Astrocyte of the spinal cord (primary cell): Measurements from ENCODE around the gene HSPA14.
"Not testable (repeated sequence)": the region's sequence is repeated elsewhere in the genome, so short reads cannot be mapped to it uniquely, and the experiment has no call there.

ENCODE experiments used
- DNase-seq: peaks from one replicate; pipeline ENCODE4 v3.0.0; 2011; ENCODE audit warnings: low read depth, low spot score
- H3K4me3 ChIP-seq: 2 replicates; pipeline ENCODE4 v1.5.1; 2011; ENCODE audit warnings: low read depth, mild to moderate bottlenecking, low read length, moderate library complexity
- CTCF ChIP-seq: IDR thresholded peaks from 2 replicates; pipeline ENCODE4 v1.5.1; 2012; ENCODE audit warnings: low read depth, mild to moderate bottlenecking, low read length, inconsistent platforms
- in situ Hi-C: cut with HindIII; loops from 2 replicates; pipeline ENCODE4 v1.10.0; 2017; ENCODE audit warnings: low sequenced_read_pairs

HSPA14 gene

GRCh38 chr10:14906765-14907164, 68.7 kb downstream of the HSPA14 start:
- no peak overlapping the region for H3K4me3 ChIP-seq
- no peak for TF ChIP-seq CTCF
- in situ Hi-C loops = no loop called here
- no peak for DNase-seq

- DNase-seq, in situ Hi-C loops, H3K4me3 ChIP-seq: not testable (repeated sequence)
These were observed 69.5 kb downstream of the HSPA14 start for GRCh38 chr10:14907591-14907990.

- in situ Hi-C loops = no loop called here
- no peak for DNase-seq
- TF ChIP-seq CTCF = no peak
- no peak overlapping the region for H3K4me3 ChIP-seq
These were observed 71.0 kb downstream of the HSPA14 start for GRCh38 chr10:14909101-14909500.

- no peak overlapping the region for H3K4me3 ChIP-seq
- TF ChIP-seq CTCF = no peak
- in situ Hi-C loops = no loop called here
- no peak for DNase-seq
These were observed 72.8 kb downstream of the HSPA14 start for GRCh38 chr10:14910953-14911352.

GRCh38 chr10:14911801-14912200, 73.7 kb downstream of the HSPA14 start:
- DNase-seq = no peak
- H3K4me3 ChIP-seq = no peak overlapping the region
- TF ChIP-seq CTCF = no peak
- in situ Hi-C loops = no loop called here

GRCh38 chr10:14916600-14916999, 78.5 kb downstream of the HSPA14 start:
- DNase-seq = no peak
- H3K4me3 ChIP-seq = no peak overlapping the region
- TF ChIP-seq CTCF = no peak
- in situ Hi-C loops = no loop called here

- H3K4me3 ChIP-seq = no peak overlapping the region
- DNase-seq = no peak
- in situ Hi-C loops = no loop called here
- TF ChIP-seq CTCF = no peak
These were observed 79.7 kb downstream of the HSPA14 start for GRCh38 chr10:14917827-14918226.
